MCF 10A (cell line): ENCODE measurements around the gene URM1. TPM values are rescaled to one million over a fixed set of nuclear protein-coding genes. Genes with fewer than 3 reads are reported as not detected.
"Not testable (repeated sequence)": the region's sequence is repeated elsewhere in the genome, so short reads cannot be mapped to it uniquely, and the experiment has no call there.

Experiments used
- BruUV-seq: library from RNA; stranded (reverse); fragments of 400-500 nt; replicated peaks from 2 replicates; lab custom pipeline; 2021; lab: Mats Ljungman, UMichigan
- CTCF ChIA-PET: fragments of 300-600 bp; sonication (Branson Sonifier 250); formaldehyde crosslinking; extraction: SDS; loops from one replicate; lab custom pipeline; 2021; ENCODE audit warnings: antibody characterized with exemption, inconsistent platforms; lab: Yijun Ruan, JAX
- POLR2A ChIA-PET: fragments of 300-600, 350-650 bp; sonication (Branson Sonifier 250); formaldehyde crosslinking; extraction: SDS; loops from one replicate; lab custom pipeline; 2020; ENCODE audit warnings: antibody characterized with exemption, inconsistent platforms; lab: Yijun Ruan, JAX
- DNase-seq: peaks from one replicate; pipeline ENCODE4 v3.0.0-alpha.2; 2018; ENCODE audit not compliant: unreplicated experiment
- H3K27ac Mint-ChIP-seq: one replicate; pipeline ENCODE4 v1.8.0; 2022; ENCODE audit warnings: mild to moderate bottlenecking, low read depth, mixed read lengths; ENCODE audit not compliant: unreplicated experiment
- H3K27me3 Mint-ChIP-seq: one replicate; pipeline ENCODE4 v1.8.0; 2022; ENCODE audit warnings: mixed read lengths; ENCODE audit not compliant: insufficient read depth, unreplicated experiment
- H3K36me3 Mint-ChIP-seq: one replicate; pipeline ENCODE4 v1.8.0; 2022; ENCODE audit warnings: mild to moderate bottlenecking, moderate library complexity, mixed read lengths; ENCODE audit not compliant: insufficient read depth, unreplicated experiment
- H3K4me1 Mint-ChIP-seq: one replicate; pipeline ENCODE4 v1.8.0; 2022; ENCODE audit warnings: mixed read lengths; ENCODE audit not compliant: insufficient read depth, unreplicated experiment
- H3K4me3 Mint-ChIP-seq: one replicate; pipeline ENCODE4 v1.8.0; 2022; ENCODE audit warnings: mild to moderate bottlenecking, moderate library complexity, mixed read lengths; ENCODE audit not compliant: unreplicated experiment
- H3K9me3 Mint-ChIP-seq: one replicate; pipeline ENCODE4 v1.8.0; 2022; ENCODE audit warnings: mixed read lengths; ENCODE audit not compliant: unreplicated experiment
- intact Hi-C: fragments of 100-400 bp; cut with micrococcal nuclease; formaldehyde crosslinking; loops from 2 replicates; pipeline ENCODE4 v1.14.1; 2022
- total RNA-seq: library from RNA; stranded (reverse); gene quantifications from 2 replicates; pipeline ENCODE4 v1.2.3, GENCODE V29; 2022
- TF ChIP-seq, protein P1 (sequence below): fragments of 200-600 bp; IDR thresholded peaks from one replicate; pipeline ENCODE4 v1.8.0; 2022; ENCODE audit warnings: antibody characterized with exemption, mild to moderate bottlenecking; ENCODE audit not compliant: unreplicated experiment

The URM1 gene
- total RNA-seq, 1 experiment from 2014 or later: 56.8 TPM

DNA sequence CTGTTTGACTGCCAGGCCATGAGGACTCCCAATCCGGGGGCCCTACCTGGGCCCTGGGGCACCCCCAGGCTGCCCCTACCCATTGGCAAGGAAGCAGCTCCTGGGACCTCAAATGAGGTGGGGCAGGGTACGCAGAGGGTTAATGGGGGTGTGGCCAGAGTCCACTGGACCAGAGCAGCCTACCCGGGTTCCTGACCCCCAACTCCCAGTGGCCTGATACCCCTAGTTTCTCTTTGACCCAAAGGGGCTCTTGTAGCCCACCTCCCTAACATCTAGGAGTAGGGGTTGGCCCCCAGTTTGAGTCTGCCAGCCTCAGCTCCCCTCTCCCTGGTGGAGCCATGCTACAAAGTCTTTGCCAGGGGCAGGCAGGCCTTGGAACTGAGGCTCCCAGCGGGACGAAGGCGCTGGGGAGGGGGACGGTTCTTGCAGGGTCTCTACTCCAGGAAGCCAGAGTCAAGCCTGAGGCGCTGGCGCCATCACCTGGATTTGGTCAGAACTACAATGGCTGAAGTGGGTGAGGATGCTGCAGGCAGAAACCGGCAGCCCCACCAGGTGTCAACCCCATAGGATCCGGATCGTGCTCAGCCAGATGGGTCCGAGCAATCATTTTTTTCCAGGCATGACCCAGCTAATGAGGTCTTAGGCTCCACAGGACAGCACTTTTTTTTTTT is 41.1 kb downstream of the URM1 start:
- H3K27ac Mint-ChIP-seq: no peak overlapping the region
- ChIA-PET CTCF (interaction anchor here (0.6 to 2.9 kb wide), 7 partner anchors 7 to 1233 kb away, joined by 3 to 12 read pairs (median 3); no protein-coding TSS in a partner anchor), POLR2A (interaction anchor here (0.7 kb wide), 1 partner anchor 32 kb away, joined by 3 read pairs; no protein-coding TSS in a partner anchor)
- no peaks in the 10 kb centered on the region for H3K4me1 Mint-ChIP-seq
- peaks cover 35% of the 10 kb centered on the region for H3K27me3 Mint-ChIP-seq
- no TSS peak for BruUV-seq
- DNase-seq: peak; percentile 43
- H3K4me3 Mint-ChIP-seq: no peak overlapping the region
- intact Hi-C loops: loop anchor here (2.0 to 10.0 kb wide), 2 partner anchors 47 to 117 kb away; no protein-coding TSS in a partner anchor
- TF ChIP-seq, protein P1, sequence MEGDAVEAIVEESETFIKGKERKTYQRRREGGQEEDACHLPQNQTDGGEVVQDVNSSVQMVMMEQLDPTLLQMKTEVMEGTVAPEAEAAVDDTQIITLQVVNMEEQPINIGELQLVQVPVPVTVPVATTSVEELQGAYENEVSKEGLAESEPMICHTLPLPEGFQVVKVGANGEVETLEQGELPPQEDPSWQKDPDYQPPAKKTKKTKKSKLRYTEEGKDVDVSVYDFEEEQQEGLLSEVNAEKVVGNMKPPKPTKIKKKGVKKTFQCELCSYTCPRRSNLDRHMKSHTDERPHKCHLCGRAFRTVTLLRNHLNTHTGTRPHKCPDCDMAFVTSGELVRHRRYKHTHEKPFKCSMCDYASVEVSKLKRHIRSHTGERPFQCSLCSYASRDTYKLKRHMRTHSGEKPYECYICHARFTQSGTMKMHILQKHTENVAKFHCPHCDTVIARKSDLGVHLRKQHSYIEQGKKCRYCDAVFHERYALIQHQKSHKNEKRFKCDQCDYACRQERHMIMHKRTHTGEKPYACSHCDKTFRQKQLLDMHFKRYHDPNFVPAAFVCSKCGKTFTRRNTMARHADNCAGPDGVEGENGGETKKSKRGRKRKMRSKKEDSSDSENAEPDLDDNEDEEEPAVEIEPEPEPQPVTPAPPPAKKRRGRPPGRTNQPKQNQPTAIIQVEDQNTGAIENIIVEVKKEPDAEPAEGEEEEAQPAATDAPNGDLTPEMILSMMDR: peak; percentile 49
- no peaks in the 10 kb centered on the region for H3K36me3 Mint-ChIP-seq
- no peaks in the 10 kb centered on the region for H3K9me3 Mint-ChIP-seq

DNA sequence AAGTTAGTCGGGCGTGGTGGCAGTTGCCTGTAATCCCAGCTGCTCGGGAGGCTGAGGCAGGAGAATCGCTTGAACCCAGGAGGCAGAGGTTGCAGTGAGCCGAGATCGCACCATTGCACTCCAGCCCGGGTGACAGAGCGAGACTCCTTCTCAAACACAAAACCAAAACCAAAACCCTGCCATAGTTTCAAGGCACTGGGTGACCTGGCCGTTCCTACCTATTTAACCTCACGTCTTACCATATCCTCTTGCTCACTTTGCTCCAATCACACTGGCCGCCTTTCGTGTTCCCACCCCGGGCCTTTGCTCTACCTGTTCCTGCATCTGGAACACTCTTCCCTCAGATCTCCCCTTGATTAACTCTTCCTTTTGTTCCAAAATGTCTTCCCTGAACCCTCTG is 42.6 kb downstream of the URM1 start:
- H3K9me3 Mint-ChIP-seq, H3K36me3 Mint-ChIP-seq, DNase-seq, H3K4me3 Mint-ChIP-seq, POLR2A ChIA-PET, H3K27ac Mint-ChIP-seq, H3K4me1 Mint-ChIP-seq, BruUV-seq: not testable (repeated sequence)
- H3K27me3 Mint-ChIP-seq: peaks cover 35% of the 10 kb centered on the region
- CTCF ChIA-PET: interaction anchor here (1.0 kb wide), 1 partner anchor 51 kb away, joined by 3 read pairs; no protein-coding TSS in a partner anchor
- intact Hi-C loops: loop anchor here (2.0 to 10.0 kb wide), 2 partner anchors 49 to 119 kb away; no protein-coding TSS in a partner anchor

DNA sequence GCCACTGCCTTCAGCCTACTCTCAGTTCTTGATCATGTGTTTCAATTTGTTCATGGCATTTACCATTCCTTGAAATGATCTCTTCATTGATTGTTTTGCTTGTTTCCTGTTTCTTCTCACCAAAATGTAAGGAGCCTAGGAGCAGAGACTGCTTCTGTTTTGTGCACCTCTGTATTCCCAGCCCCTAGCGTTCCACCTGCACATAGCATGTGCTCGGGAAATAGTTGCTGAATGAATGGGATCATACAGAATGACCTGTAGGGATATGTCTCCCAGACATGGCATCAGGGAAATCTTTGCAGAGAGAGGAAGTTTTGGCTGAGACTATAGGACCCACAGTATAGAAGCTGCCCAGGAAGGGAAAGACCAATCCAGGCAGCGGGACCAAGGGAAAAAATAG is 43.3 kb downstream of the URM1 start:
- TF ChIP-seq, protein P1: no peak
- H3K9me3 Mint-ChIP-seq: no peaks in the 10 kb centered on the region
- no peaks in the 10 kb centered on the region for H3K36me3 Mint-ChIP-seq
- H3K27ac Mint-ChIP-seq: no peak overlapping the region
- H3K27me3 Mint-ChIP-seq: peaks cover 35% of the 10 kb centered on the region
- no peak for DNase-seq
- no TSS peak for BruUV-seq
- intact Hi-C loops: loop anchor here (10.0 kb wide), 1 partner anchor 50 kb away; no protein-coding TSS in a partner anchor
- no peak overlapping the region for H3K4me3 Mint-ChIP-seq
- no peaks in the 10 kb centered on the region for H3K4me1 Mint-ChIP-seq
- POLR2A ChIA-PET: no interaction called here
- CTCF ChIA-PET: interaction anchor here (1.0 kb wide), 1 partner anchor 52 kb away, joined by 3 read pairs; no protein-coding TSS in a partner anchor

DNA sequence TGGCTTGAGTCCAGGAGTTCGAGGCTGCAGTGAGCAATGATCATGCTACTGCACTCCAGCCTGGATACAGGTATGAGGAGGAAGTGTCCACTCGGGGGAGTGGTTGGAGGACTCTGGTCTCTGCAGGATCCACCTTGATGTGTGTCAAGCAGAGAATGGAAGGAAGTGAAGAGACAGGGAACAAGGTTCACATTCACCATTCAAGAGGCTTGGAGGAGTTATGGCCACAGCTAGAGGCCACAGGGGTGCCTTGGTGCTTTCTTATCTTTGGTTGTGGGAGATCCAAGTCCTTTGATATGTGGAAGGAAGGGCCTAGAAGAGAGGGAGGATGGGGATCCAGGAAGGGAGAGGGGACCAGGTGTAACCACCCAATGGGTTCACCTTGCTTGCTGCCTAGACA is 44.1 kb downstream of the URM1 start:
- BruUV-seq: no TSS peak
- CTCF ChIA-PET: no interaction called here
- TF ChIP-seq, protein P1: no peak
- Mint-ChIP-seq H3K27ac (no peak overlapping the region), H3K9me3 (no peaks in the 10 kb centered on the region), H3K27me3 (peaks cover 35% of the 10 kb centered on the region), H3K36me3 (no peaks in the 10 kb centered on the region), H3K4me1 (no peaks in the 10 kb centered on the region), H3K4me3 (no peak overlapping the region)
- intact Hi-C loops: loop anchor here (10.0 kb wide), 1 partner anchor 50 kb away; no protein-coding TSS in a partner anchor
- DNase-seq: no peak
- POLR2A ChIA-PET: no interaction called here
